H1 (cell line): ENCODE data around the gene TMED10.

Experiments
- EP300 ChIP-seq, 2 experiments: IDR thresholded peaks; 1 replicate in 1 of 2; 2 replicates in 1 of 2; pipeline ENCODE4 v1.6.1; 2011 to 2012; ENCODE audit warnings: low read depth in 2 of 2, low read length in 2 of 2, mild to moderate bottlenecking in 2 of 2, borderline replicate concordance in 1 of 2, inconsistent platforms in 1 of 2, moderate library complexity in 1 of 2
- TF ChIP-seq, protein P1 (sequence below): IDR thresholded peaks from 2 replicates; pipeline ENCODE4 v1.6.1; 2012; ENCODE audit warnings: inconsistent platforms
- TF ChIP-seq, protein P2 (sequence below), 3 experiments: IDR thresholded peaks; 1 replicate in 2 of 3; 2 replicates in 1 of 3; pipeline versions ENCODE4 v1.5.1 to v1.6.1; 2011; ENCODE audit warnings: low read length in 3 of 3, mild to moderate bottlenecking in 3 of 3, inconsistent platforms in 2 of 3, low read depth in 1 of 3, moderate library complexity in 1 of 3; ENCODE audit not compliant: insufficient read depth in 1 of 3; ENCODE audit errors: control extremely low read depth in 1 of 3

DNA sequence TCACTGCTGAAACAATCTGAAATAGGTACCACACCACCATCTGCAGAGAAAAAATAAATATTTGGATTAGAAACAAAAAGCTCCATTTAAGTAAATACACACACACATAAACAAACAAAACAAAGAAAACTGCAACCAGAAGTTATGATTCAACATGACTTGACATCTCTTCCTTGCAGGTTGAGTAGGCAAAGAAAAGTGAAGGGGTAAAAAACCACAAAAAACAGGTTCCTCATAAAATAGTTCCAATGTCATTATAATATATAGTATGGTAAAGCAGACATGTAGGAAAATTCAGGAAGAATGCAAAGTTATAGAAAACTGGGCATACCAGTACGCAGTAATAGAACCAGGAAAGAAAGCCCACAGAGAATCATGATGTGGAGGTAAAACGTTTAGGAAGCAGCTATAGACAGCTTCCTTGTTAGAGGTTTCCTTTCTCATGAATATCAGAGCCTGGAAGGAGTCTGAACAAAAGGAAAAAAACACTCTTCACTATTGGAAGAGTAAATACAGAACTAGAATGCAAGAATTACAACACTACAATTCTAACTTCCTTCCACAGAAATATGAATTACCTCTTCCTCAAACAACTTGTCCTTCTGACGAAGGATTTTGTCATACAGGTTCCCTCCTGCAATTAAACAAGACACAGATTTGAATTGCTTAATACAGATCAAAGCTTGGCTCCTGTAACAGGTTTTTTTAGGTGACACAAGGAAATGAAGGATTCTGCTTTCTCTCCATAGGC, 55.7 kb downstream of the TMED10 start:
- TF ChIP-seq, protein P1, sequence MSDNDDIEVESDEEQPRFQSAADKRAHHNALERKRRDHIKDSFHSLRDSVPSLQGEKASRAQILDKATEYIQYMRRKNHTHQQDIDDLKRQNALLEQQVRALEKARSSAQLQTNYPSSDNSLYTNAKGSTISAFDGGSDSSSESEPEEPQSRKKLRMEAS: no peak
- TF ChIP-seq, protein P2, sequence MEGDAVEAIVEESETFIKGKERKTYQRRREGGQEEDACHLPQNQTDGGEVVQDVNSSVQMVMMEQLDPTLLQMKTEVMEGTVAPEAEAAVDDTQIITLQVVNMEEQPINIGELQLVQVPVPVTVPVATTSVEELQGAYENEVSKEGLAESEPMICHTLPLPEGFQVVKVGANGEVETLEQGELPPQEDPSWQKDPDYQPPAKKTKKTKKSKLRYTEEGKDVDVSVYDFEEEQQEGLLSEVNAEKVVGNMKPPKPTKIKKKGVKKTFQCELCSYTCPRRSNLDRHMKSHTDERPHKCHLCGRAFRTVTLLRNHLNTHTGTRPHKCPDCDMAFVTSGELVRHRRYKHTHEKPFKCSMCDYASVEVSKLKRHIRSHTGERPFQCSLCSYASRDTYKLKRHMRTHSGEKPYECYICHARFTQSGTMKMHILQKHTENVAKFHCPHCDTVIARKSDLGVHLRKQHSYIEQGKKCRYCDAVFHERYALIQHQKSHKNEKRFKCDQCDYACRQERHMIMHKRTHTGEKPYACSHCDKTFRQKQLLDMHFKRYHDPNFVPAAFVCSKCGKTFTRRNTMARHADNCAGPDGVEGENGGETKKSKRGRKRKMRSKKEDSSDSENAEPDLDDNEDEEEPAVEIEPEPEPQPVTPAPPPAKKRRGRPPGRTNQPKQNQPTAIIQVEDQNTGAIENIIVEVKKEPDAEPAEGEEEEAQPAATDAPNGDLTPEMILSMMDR (IDR thresholded peaks at IDR 0.05; ENCODE audit: control extremely low read depth in 1 of 3, insufficient read depth in 1 of 3, low read depth in 1 of 3, low read length in 3 of 3): no peak
- TF ChIP-seq EP300 (IDR thresholded peaks at IDR 0.05; ENCODE audit: borderline replicate concordance in 1 of 2, low read depth in 2 of 2, low read length in 2 of 2): no peak
